HepG2 (cell line): ENCODE results near the gene DDX23. TPM values are rescaled to one million over a fixed set of nuclear protein-coding genes. Genes with fewer than 3 reads are reported as not detected.

Source experiments
- ARNTL ChIP-seq: sonication (generic); formaldehyde crosslinking; IDR thresholded peaks from 2 replicates; pipeline ENCODE4 v1.4.0; 2020; ENCODE audit warnings: mild to moderate bottlenecking, missing genetic modification reagents
- FOSL2 ChIP-seq: sonication (generic); formaldehyde crosslinking; IDR thresholded peaks from 2 replicates; pipeline ENCODE4 v1.4.0; 2020; ENCODE audit warnings: missing genetic modification reagents
- IKZF4 ChIP-seq: sonication (generic); formaldehyde crosslinking; IDR thresholded peaks from 2 replicates; pipeline ENCODE4 v1.5.1; 2020; ENCODE audit warnings: borderline replicate concordance, mild to moderate bottlenecking, low read depth, missing genetic modification reagents; ENCODE audit errors: not compliant biosample characterization
- KLF16 ChIP-seq, 2 experiments: sonication (generic) in 1 of 2; formaldehyde crosslinking in 1 of 2; IDR thresholded peaks; 2 replicates each; pipeline versions ENCODE4 v1.6.1 to v1.8.0; 2016 to 2023; ENCODE audit warnings: missing genetic modification reagents in 2 of 2, missing compliant biosample characterization in 1 of 2
- MAFF ChIP-seq: IDR thresholded peaks from 2 replicates; pipeline ENCODE4 v1.6.1; 2011; ENCODE audit warnings: low read depth, low read length, improper control_type of control experiment
- MAZ ChIP-seq, 2 experiments: sonication (generic) in 1 of 2; formaldehyde crosslinking in 1 of 2; IDR thresholded peaks; 2 replicates each; pipeline versions ENCODE4 v1.5.0 to v1.6.1; 2012 to 2020; ENCODE audit warnings: low read depth in 2 of 2, mild to moderate bottlenecking in 2 of 2, borderline replicate concordance in 1 of 2, improper control_type of control experiment in 1 of 2, low read length in 1 of 2, missing genetic modification reagents in 1 of 2, moderate library complexity in 1 of 2
- MED1 ChIP-seq: sonication (generic); formaldehyde crosslinking; IDR thresholded peaks from 2 replicates; pipeline ENCODE4 v1.4.0; 2020; ENCODE audit warnings: missing genetic modification reagents
- MED13 ChIP-seq: sonication (generic); formaldehyde crosslinking; IDR thresholded peaks from 2 replicates; pipeline ENCODE4 v1.5.0; 2020; ENCODE audit warnings: missing genetic modification reagents
- RBM22 ChIP-seq: fragments of 200-400 bp; formaldehyde crosslinking; optimal IDR thresholded peaks from 2 replicates; pipeline ENCODE3; 2017; ENCODE audit warnings: mild to moderate bottlenecking, low read length, moderate library complexity
- RXRB ChIP-seq: IDR thresholded peaks from 2 replicates; pipeline ENCODE4 v1.6.1; 2016; ENCODE audit warnings: borderline replicate concordance, missing genetic modification reagents, missing compliant biosample characterization
- SCMH1 ChIP-seq: sonication (generic); formaldehyde crosslinking; IDR thresholded peaks from 2 replicates; pipeline ENCODE4 v1.9.0; 2021; ENCODE audit warnings: missing genetic modification reagents, mild to moderate bottlenecking, borderline replicate concordance
- STAG1 ChIP-seq: sonication (generic); formaldehyde crosslinking; IDR thresholded peaks from 2 replicates; pipeline ENCODE4 v1.4.0; 2020; ENCODE audit warnings: missing genetic modification reagents
- TARDBP ChIP-seq: sonication (generic); formaldehyde crosslinking; IDR thresholded peaks from 2 replicates; pipeline ENCODE4 v1.8.0; 2022; ENCODE audit warnings: mild to moderate bottlenecking, missing genetic modification reagents
- ZFP41 ChIP-seq: sonication (generic); formaldehyde crosslinking; IDR thresholded peaks from 2 replicates; pipeline ENCODE4 v1.4.0; 2020; ENCODE audit warnings: mild to moderate bottlenecking, missing genetic modification reagents, borderline replicate concordance
- ZNF441 ChIP-seq: sonication (generic); formaldehyde crosslinking; IDR thresholded peaks from 2 replicates; pipeline ENCODE4 v1.7.0; 2021; ENCODE audit warnings: missing genetic modification reagents, borderline replicate concordance
- ZNF614 ChIP-seq: IDR thresholded peaks from 2 replicates; pipeline ENCODE4 v1.6.1; 2018; ENCODE audit warnings: missing biosample characterization, missing genetic modification reagents, inconsistent platforms, borderline replicate concordance
- ZNF83 ChIP-seq: sonication (generic); formaldehyde crosslinking; IDR thresholded peaks from 2 replicates; pipeline ENCODE4 v1.4.0; 2020; ENCODE audit warnings: missing genetic modification reagents, mild to moderate bottlenecking, borderline replicate concordance
- ZNF878 ChIP-seq: sonication (generic); formaldehyde crosslinking; IDR thresholded peaks from 2 replicates; pipeline ENCODE4 v1.8.1; 2023; ENCODE audit warnings: mild to moderate bottlenecking, missing genetic modification reagents, moderate library complexity
- polyA plus RNA-seq, 8 experiments: library from polyadenylated mRNA; depleted of rRNA in 3 of 8; stranded (reverse) in 7 of 8; unstranded in 1 of 8; fragments of >200 nt; fragmentation: Illumina TruSeq in 4 of 8; extraction: Trizol in 4 of 8; gene quantifications; 2 replicates each; pipeline versions ENCODE4 v1.2.1 to v1.2.3, GENCODE V29; 2011 to 2016; ENCODE audit warnings: low read depth in 4 of 8, missing spikeins in 1 of 8, mixed read lengths in 1 of 8; ENCODE audit not compliant: insufficient read depth in 1 of 8
- total RNA-seq, 5 experiments: library from RNA; depleted of rRNA; stranded (reverse); fragments of >200 nt; fragmentation: Illumina TruSeq; extraction: Trizol; gene quantifications; 2 replicates each; pipeline ENCODE4 v1.2.3, GENCODE V29; 2016; ENCODE audit warnings: low read depth in 1 of 5
- TF ChIP-seq, protein P1 (sequence below): sonication (generic); formaldehyde crosslinking; IDR thresholded peaks from 2 replicates; pipeline ENCODE4 v1.5.0; 2020; ENCODE audit warnings: mild to moderate bottlenecking, missing genetic modification reagents, moderate library complexity
- TF ChIP-seq, protein P2 (sequence below): sonication (generic); formaldehyde crosslinking; IDR thresholded peaks from 2 replicates; pipeline ENCODE4 v1.4.0; 2020; ENCODE audit warnings: missing genetic modification reagents
- TF ChIP-seq, protein P3 (sequence below): sonication (generic); formaldehyde crosslinking; IDR thresholded peaks from 2 replicates; pipeline ENCODE4 v1.5.1; 2020; ENCODE audit warnings: missing genetic modification reagents, mild to moderate bottlenecking, borderline replicate concordance
- TF ChIP-seq, protein P4 (sequence below): IDR thresholded peaks from 2 replicates; pipeline ENCODE4 v1.6.1; 2016; ENCODE audit warnings: missing genetic modification reagents, missing compliant biosample characterization

DDX23 gene
- total and polyA plus RNA-seq, 2 of the 13 experiments (the other 11 are each of a cell fraction or from before 2014, with no cell fraction given) = 35.7 to 90.0 TPM

DNA sequence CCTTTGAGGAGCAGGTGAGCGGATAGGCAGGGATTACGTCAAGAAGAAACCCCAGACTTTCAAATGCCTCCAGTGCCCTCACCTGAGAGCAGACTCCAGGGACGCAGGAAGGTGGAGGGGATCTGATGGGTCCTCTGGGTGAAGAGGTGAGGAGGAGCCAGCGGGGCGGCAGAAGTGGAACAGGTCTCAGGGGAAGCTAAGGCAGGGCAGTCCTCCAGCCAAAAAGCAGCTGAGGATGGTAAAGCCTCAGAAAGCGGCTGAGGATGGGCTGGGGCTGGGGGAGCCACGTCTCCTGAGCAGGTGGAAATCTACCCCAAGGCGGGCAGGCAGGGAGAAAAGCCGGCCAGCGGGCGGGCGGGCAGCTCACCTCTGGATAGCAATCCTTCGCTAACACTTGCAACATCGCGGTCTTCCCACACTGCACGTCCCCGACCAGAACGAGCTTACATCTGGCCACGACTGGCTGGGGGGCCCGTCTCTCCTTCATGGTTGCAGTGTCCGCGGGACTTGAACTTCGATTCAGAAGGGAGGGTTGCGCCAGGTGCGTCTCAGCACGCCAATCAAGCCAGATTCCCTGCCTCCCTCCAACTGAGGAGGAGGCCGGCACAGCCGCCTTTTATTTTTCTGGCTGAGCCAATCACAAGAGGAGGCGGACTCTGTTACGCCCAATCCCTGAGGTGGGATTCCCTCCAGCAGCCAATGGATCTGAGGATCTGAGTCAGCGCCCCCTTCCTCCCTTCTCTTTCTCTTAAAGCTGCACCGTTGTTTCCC lies 13.5 kb upstream of the DDX23 start, which contains the start of gene RND1 (continued):
- 0 out of 2 replicates have a peak, but pooled peaks have one; percentile 19 for TF ChIP-seq RXRB (CRISPR knock-in tag)
- TF ChIP-seq SCMH1 (CRISPR knock-in tag) = no peak
- TF ChIP-seq, protein P1, sequence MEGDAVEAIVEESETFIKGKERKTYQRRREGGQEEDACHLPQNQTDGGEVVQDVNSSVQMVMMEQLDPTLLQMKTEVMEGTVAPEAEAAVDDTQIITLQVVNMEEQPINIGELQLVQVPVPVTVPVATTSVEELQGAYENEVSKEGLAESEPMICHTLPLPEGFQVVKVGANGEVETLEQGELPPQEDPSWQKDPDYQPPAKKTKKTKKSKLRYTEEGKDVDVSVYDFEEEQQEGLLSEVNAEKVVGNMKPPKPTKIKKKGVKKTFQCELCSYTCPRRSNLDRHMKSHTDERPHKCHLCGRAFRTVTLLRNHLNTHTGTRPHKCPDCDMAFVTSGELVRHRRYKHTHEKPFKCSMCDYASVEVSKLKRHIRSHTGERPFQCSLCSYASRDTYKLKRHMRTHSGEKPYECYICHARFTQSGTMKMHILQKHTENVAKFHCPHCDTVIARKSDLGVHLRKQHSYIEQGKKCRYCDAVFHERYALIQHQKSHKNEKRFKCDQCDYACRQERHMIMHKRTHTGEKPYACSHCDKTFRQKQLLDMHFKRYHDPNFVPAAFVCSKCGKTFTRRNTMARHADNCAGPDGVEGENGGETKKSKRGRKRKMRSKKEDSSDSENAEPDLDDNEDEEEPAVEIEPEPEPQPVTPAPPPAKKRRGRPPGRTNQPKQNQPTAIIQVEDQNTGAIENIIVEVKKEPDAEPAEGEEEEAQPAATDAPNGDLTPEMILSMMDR (CRISPR knock-in tag) = 0 out of 2 replicates have a peak, but pooled peaks have one; percentile 2
- TF ChIP-seq IKZF4 (CRISPR knock-in tag) = no peak
- TF ChIP-seq, protein P2, sequence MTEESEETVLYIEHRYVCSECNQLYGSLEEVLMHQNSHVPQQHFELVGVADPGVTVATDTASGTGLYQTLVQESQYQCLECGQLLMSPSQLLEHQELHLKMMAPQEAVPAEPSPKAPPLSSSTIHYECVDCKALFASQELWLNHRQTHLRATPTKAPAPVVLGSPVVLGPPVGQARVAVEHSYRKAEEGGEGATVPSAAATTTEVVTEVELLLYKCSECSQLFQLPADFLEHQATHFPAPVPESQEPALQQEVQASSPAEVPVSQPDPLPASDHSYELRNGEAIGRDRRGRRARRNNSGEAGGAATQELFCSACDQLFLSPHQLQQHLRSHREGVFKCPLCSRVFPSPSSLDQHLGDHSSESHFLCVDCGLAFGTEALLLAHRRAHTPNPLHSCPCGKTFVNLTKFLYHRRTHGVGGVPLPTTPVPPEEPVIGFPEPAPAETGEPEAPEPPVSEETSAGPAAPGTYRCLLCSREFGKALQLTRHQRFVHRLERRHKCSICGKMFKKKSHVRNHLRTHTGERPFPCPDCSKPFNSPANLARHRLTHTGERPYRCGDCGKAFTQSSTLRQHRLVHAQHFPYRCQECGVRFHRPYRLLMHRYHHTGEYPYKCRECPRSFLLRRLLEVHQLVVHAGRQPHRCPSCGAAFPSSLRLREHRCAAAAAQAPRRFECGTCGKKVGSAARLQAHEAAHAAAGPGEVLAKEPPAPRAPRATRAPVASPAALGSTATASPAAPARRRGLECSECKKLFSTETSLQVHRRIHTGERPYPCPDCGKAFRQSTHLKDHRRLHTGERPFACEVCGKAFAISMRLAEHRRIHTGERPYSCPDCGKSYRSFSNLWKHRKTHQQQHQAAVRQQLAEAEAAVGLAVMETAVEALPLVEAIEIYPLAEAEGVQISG = peak; percentile 36; the same call in 1 of the 2 replicates
- 0 out of 2 replicates have a peak, but pooled peaks have one; percentile 67 for TF ChIP-seq ZNF83 (CRISPR knock-in tag)
- TF ChIP-seq ZNF614 (CRISPR knock-in tag) = 0 out of 2 replicates have a peak, but pooled peaks have one; percentile 23
- TF ChIP-seq KLF16 (CRISPR knock-in tag; IDR thresholded peaks at IDR 0.05) = no peak; a peak in 1 of 4 replicates
- TF ChIP-seq ZFP41 (CRISPR knock-in tag) = no peak
- TF ChIP-seq MAZ (IDR thresholded peaks at IDR 0.05; ENCODE audit: borderline replicate concordance, low read depth, low read length) = peak; percentile 56; the same call in 1 of the 2 replicates
- peak; percentile 29; the same call in 1 of the 2 replicates for TF ChIP-seq MAZ (CRISPR knock-in tag; IDR thresholded peaks at IDR 0.05; ENCODE audit: low read depth)
- TF ChIP-seq ARNTL (CRISPR knock-in tag) = peak; percentile 62; the same call in 1 of the 2 replicates
- TF ChIP-seq, protein P3, sequence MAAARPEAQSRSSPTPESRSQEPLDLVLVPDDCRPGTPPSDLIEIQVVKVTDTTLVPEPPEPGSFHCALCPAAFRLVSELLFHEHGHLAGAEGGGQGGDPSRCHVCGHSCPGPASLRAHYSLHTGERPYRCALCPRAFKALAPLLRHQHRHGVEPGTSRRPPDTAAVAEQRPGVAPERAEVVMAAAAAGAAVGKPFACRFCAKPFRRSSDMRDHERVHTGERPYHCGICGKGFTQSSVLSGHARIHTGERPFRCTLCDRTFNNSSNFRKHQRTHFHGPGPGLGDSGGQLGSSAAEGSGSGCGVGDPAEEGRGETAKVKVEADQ (CRISPR knock-in tag) = 0 out of 2 replicates have a peak, but pooled peaks have one; percentile 43
- no peak for TF ChIP-seq STAG1 (CRISPR knock-in tag)
- TF ChIP-seq, protein P4, sequence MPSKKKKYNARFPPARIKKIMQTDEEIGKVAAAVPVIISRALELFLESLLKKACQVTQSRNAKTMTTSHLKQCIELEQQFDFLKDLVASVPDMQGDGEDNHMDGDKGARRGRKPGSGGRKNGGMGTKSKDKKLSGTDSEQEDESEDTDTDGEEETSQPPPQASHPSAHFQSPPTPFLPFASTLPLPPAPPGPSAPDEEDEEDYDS = peak; percentile 98
- TF ChIP-seq ZNF441 (CRISPR knock-in tag) = no peak
- no peak for TF ChIP-seq RBM22
- TF ChIP-seq MED13 (CRISPR knock-in tag) = no peak
- 0 out of 2 replicates have a peak, but pooled peaks have one; percentile 56 for TF ChIP-seq TARDBP
- TF ChIP-seq ZNF878 (CRISPR knock-in tag) = no peak
- TF ChIP-seq MED1 = peak; percentile 38; the same call in 1 of the 2 replicates
- peak; percentile 61 for TF ChIP-seq MAFF
- 0 out of 2 replicates have a peak, but pooled peaks have one; percentile 11 for TF ChIP-seq FOSL2
